MM.1S (cell line): ENCODE measurements around the gene DNAAF1.

Source experiments
- EZH2 ChIP-seq: fragments of 300-600 bp; sonication (generic); optimal IDR thresholded peaks from 2 replicates; pipeline ENCODE3; 2017; ENCODE audit warnings: low read depth, mild to moderate bottlenecking, antibody characterized with exemption, low read length, mixed read lengths
- EZH2phosphoT487 ChIP-seq: fragments of 300-600 bp; sonication (generic); IDR thresholded peaks from 2 replicates; pipeline ENCODE4 v1.6.1; 2018; ENCODE audit warnings: antibody characterized with exemption, low read length
- TF ChIP-seq, protein P1 (sequence below): fragments of 300-600 bp; sonication (generic); IDR thresholded peaks from 2 replicates; pipeline ENCODE4 v1.5.1; 2016; ENCODE audit warnings: antibody characterized with exemption, low read length, mixed read lengths

- TF ChIP-seq, protein P1, sequence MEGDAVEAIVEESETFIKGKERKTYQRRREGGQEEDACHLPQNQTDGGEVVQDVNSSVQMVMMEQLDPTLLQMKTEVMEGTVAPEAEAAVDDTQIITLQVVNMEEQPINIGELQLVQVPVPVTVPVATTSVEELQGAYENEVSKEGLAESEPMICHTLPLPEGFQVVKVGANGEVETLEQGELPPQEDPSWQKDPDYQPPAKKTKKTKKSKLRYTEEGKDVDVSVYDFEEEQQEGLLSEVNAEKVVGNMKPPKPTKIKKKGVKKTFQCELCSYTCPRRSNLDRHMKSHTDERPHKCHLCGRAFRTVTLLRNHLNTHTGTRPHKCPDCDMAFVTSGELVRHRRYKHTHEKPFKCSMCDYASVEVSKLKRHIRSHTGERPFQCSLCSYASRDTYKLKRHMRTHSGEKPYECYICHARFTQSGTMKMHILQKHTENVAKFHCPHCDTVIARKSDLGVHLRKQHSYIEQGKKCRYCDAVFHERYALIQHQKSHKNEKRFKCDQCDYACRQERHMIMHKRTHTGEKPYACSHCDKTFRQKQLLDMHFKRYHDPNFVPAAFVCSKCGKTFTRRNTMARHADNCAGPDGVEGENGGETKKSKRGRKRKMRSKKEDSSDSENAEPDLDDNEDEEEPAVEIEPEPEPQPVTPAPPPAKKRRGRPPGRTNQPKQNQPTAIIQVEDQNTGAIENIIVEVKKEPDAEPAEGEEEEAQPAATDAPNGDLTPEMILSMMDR, result no peak
- TF ChIP-seq EZH2 (no peak), EZH2phosphoT487 (no peak)
These were observed 61.0 kb downstream of the DNAAF1 start for GRCh38 chr16:84205976-84206691.
